NCI-H1694 (cell line): ENCODE data around the gene TCEA2.
A peak's percentile ranks its signal among the peaks of the same experiment; 100 is the strongest.

Source experiments
- DNase-seq: peaks from one replicate; lab custom pipeline; 2025; lab: John Stamatoyannopoulos, UW

TCEA2 gene

DNA sequence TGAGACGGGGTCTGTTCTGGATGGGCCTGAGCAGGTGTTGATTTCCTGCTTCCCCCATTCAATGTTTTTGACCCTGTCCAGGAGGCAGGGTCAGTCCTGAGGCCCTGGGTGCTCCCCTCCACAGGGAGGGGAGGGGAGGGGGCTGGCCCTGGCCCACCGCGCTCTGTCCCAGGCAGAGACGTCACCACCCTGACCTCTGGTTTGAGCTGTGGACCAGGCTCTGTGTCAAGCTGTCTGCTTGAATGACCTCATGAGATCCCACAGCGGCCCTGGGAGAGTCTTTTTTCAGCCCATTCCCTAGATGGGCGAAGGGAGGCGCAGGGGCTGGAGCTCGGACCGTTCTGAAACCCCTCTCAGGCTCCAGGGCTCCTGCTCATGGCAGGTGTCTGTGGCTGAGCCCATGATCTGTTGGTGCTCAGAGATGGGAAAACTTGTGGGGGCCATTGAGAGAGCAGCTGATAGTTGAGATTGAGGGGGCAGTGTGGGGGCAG lies 30.1 kb downstream of the TCEA2 start:
- DNase-seq, result no peak

DNA sequence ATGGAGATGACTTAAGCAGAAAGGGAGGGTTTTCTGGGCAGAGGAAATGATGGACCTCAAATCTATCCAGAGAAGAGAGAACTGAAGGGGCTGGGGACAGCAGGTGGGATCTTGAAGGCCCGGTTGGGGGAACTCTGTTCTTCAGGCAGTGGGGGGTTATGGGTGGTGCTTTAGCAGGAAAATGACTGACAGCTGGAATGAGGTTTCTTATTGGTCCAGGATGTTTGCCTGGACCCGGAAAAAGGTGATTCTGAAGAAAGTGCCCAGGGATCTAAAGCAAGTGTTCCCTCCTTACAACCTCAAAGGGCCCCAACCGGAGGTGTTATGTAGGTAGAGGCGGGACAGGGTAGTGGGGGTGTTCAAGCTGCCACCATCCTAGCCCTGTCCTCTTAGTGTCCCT lies 32.5 kb downstream of the TCEA2 start:
- DNase-seq, result no peak

- no peak for DNase-seq
Observed at GRCh38 chr20:64095927-64096326, 32.9 kb downstream of the TCEA2 start.

GRCh38 chr20:64096535-64096934 lies 33.5 kb downstream of the TCEA2 start:
- no peak for DNase-seq

DNA sequence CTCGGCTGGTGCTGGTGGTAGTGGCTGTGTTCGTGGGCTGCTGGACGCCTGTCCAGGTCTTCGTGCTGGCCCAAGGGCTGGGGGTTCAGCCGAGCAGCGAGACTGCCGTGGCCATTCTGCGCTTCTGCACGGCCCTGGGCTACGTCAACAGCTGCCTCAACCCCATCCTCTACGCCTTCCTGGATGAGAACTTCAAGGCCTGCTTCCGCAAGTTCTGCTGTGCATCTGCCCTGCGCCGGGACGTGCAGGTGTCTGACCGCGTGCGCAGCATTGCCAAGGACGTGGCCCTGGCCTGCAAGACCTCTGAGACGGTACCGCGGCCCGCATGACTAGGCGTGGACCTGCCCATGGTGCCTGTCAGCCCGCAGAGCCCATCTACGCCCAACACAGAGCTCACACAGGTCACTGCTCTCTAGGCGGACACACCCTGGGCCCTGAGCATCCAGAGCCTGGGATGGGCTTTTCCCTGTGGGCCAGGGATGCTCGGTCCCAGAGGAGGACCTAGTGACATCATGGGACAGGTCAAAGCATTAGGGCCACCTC lies 35.5 kb downstream of the TCEA2 start:
- no peak for DNase-seq

GRCh38 chr20:64099086-64099786 lies 36.2 kb downstream of the TCEA2 start:
- DNase-seq, result peak; percentile 36

GRCh38 chr20:64099880-64100565 lies 37.0 kb downstream of the TCEA2 start:
- no peak for DNase-seq

DNA sequence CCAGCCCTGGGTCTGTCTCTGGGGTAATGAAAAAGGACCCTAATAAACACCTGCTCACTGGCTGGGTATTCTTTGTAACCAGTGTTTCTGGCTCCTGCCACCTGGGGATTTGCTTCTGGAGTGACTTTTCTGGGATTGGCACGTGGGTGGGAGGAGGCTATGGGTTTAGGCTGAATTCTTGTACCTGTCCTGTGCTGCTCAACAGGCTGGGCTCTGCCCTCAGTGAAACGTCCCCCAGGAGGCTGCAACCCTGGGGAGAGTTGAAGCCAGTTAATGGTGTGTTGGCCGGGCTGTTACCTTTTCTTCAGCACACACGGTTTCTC lies 37.5 kb downstream of the TCEA2 start:
- DNase-seq, result no peak

DNA sequence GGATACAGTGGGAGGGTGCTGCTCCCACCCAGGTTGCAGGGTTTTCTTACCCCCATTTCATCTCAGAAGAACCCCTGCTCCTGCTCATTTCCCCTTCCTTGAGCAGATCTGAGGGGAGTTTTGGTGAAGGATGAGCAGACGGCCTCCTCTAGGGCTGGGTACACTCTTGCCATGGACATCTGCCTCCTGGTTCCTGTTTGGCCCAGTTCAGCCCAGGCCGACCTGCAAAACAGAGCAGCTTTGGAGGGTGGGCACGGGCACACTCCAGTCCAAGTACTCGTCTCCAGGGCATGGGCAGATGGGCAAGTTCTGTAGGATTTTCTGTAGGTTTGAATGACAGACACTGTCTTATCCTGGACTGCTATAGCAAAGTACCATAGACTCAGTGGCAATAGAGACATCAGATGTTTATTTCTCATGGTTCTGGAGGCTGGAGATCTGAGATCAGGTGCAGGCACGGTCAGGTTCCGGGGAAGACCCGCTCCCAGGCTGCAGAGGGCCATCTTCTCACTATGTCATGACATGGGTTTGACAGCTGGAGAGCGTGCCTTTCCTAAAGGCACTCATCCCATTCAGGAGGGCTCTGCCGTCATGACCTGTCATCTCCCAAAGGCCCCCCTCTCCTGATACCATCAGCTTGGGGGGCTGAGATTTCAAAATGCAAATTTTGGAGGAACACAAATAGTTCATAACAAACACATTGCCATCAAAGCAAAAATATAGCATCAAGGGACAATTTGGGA lies 38.1 kb downstream of the TCEA2 start:
- no peak for DNase-seq

DNA sequence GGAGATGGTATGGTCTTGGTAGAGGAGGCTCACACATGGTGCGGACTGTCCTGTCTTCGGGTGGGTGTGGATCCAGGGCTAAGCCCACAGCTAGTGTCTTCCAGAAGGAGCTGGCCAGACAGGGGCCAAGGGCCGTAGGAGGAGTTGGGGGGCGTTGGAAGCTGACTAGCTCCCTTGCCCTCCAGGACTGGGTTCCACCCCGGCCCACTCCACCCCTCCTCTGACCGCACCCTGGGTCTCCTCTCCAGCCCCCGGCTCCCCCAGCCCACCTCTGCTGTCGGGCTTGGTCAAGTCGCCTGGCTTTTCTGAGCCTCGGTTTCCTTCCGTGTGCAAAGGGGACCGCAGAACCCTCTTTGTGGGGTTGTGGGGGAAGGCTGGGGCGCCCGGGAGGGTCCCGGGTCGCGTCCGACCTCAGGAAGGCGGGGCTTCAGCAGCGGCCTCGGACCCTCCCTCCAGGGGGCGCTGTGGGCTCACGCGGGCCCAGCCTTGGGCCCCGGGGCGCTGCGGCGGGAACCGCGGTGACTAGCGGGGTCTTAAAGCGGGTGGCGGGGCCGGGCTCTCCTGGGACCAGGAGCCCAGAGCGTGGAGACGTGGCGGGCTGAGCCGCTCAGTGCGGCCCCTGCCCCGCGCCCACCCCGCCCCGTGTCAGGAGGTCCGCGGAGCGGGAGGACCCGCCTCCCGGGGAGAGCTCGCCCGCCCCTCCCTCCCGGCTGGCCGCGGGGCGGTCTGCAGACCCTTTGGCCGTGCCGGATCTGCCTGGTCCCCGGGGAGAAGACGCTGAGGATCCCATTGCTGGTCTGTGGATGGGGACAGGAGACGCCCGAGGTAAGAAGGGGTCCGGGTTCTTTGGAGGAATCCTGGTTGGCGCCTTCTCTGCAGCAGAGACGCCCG lies 39.0 kb downstream of the TCEA2 start:
- DNase-seq, result no peak

GRCh38 chr20:64102647-64103354 lies 39.8 kb downstream of the TCEA2 start:
- DNase-seq, result no peak

- DNase-seq, result no peak
Observed at GRCh38 chr20:64103871-64104666, 41.1 kb downstream of the TCEA2 start.

- DNase-seq, result no peak
Observed at GRCh38 chr20:64104667-64105451, 41.9 kb downstream of the TCEA2 start.

- DNase-seq, result no peak
Observed at GRCh38 chr20:64105846-64106434, 42.9 kb downstream of the TCEA2 start.

- DNase-seq, result no peak
Observed at GRCh38 chr20:64106435-64106961, 43.5 kb downstream of the TCEA2 start.

GRCh38 chr20:64106981-64107735 lies 44.2 kb downstream of the TCEA2 start, which contains the start of gene NPBWR2:
Gene NPBWR2, minus strand, starts transcription at chr20:64107565. Its CDS starts 734 bp downstream, at chr20:64106831.
- no peak for DNase-seq

- no peak for DNase-seq
Observed at GRCh38 chr20:64107736-64108457, 44.9 kb downstream of the TCEA2 start.
